SJSA1 (cell line): ENCODE measurements around the gene HDAC1. TPM values are rescaled to one million over a fixed set of nuclear protein-coding genes. Genes with fewer than 3 reads are reported as not detected.
"Not testable (repeated sequence)": the region's sequence is repeated elsewhere in the genome, so short reads cannot be mapped to it uniquely, and the experiment has no call there.

Source experiments
- DNase-seq, 2 experiments: peaks; one replicate each; pipeline ENCODE4 v3.0.0-alpha.2; 2015 to 2020; ENCODE audit warnings: low spot score in 2 of 2, low read depth in 1 of 2
- H3K27ac ChIP-seq: fragments of 250-450 bp; sonication (Bioruptor Pico); 2 replicates; pipeline ENCODE4 v1.5.1; 2020; ENCODE audit warnings: mild to moderate bottlenecking, moderate library complexity
- H3K27me3 ChIP-seq: fragments of 250-450 bp; sonication (Bioruptor Pico); replicated peaks from 2 replicates; pipeline ENCODE4 v1.5.1; 2020; ENCODE audit warnings: mild to moderate bottlenecking, moderate library complexity
- H3K36me3 ChIP-seq: fragments of 250-450 bp; sonication (Bioruptor Pico); 2 replicates; pipeline ENCODE4 v1.5.1; 2020; ENCODE audit warnings: mild to moderate bottlenecking
- H3K4me1 ChIP-seq: fragments of 250-450 bp; sonication (Bioruptor Pico); replicated peaks from 2 replicates; pipeline ENCODE4 v1.6.1; 2021; ENCODE audit warnings: mild to moderate bottlenecking
- H3K4me3 ChIP-seq: fragments of 250-450 bp; sonication (Bioruptor Pico); 2 replicates; pipeline ENCODE4 v1.5.1; 2020; ENCODE audit warnings: mild to moderate bottlenecking
- H3K9me3 ChIP-seq: fragments of 250-450 bp; sonication (Bioruptor Pico); replicated peaks from 2 replicates; pipeline ENCODE4 v1.5.1; 2020; ENCODE audit warnings: mild to moderate bottlenecking
- total RNA-seq: library from RNA; depleted of rRNA; stranded (reverse); fragments of >200 nt; shearing (Covaris generic); gene quantifications from 2 replicates; pipeline ENCODE4 v1.2.3, GENCODE V29; 2014

HDAC1 gene
- total RNA-seq, 1 experiment from 2014 or later: 191 TPM

DNA sequence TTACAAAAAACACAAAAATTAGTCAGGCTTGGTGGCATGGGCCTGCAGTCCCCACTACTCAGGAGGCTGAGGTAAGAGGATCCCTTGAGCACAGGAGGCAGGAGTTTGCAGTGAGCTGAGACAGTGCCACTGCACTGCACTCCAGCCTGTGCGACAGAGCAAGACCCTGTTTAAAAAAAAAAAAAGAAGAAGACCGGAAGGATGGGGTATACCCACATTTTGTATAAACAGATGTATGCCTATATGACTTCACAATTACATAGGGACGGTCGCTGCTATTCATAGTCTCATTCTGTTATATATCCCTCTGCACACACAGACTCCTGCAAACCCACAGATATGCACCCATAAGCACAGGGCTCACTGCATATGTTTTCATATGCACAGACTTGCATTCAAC, 28.1 kb upstream of the HDAC1 start:
- Histone ChIP-seq H3K9me3 (no peaks in the 10 kb centered on the region), H3K36me3 (no peaks in the 10 kb centered on the region), H3K4me3 (no peak overlapping the region), H3K27ac (no peak overlapping the region), H3K4me1 (peaks cover 12% of the 10 kb centered on the region), H3K27me3 (no peaks in the 10 kb centered on the region)
- DNase-seq: no peak

GRCh38 chr1:32265846-32266245, 26.0 kb upstream of the HDAC1 start:
- Histone ChIP-seq H3K27me3 (no peaks in the 10 kb centered on the region), H3K4me3 (no peak overlapping the region), H3K9me3 (no peaks in the 10 kb centered on the region), H3K36me3 (no peaks in the 10 kb centered on the region), H3K27ac (no peak overlapping the region; the same call in 1 of the 2 replicates), H3K4me1 (peaks cover 12% of the 10 kb centered on the region)
- DNase-seq: no peak

DNA sequence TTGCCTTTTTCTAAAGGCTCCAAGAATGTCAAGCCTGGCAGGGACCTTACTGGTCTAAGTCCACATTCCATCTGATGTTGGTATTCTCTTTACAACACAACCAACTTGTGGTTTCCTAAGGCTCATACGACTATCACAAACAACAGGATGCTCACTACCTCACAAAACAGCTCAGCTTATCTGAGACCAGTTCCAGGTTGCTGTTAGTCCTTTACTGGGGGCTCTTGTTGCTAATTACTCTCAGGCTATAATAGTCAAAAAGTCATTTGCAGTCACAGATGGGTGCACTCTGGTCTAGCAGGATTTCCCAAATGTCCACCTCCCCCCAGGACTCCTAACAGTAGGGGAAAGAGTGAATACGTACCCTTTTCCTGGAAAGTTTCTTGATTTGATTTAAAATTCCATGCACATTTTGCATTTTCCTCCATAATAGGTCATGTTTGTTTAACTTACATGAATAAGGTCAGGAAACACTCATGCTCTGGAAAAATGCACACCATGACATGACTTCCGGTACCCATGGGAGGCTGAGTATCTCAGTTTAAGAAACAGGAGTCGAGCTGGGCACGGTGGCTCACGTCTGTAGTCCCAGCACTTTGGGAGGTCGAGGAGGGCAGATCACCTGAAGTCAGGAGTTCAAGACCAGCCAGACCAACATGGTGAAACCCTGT, 24.8 kb upstream of the HDAC1 start:
- H3K4me1 ChIP-seq: peaks cover 12% of the 10 kb centered on the region
- no peaks in the 10 kb centered on the region for H3K27me3 ChIP-seq
- H3K27ac ChIP-seq: peak overlapping the region; percentile 68
- no peaks in the 10 kb centered on the region for H3K36me3 ChIP-seq
- H3K9me3 ChIP-seq: no peaks in the 10 kb centered on the region
- no peak overlapping the region for H3K4me3 ChIP-seq
- DNase-seq: peak; percentile 71 to 72

DNA sequence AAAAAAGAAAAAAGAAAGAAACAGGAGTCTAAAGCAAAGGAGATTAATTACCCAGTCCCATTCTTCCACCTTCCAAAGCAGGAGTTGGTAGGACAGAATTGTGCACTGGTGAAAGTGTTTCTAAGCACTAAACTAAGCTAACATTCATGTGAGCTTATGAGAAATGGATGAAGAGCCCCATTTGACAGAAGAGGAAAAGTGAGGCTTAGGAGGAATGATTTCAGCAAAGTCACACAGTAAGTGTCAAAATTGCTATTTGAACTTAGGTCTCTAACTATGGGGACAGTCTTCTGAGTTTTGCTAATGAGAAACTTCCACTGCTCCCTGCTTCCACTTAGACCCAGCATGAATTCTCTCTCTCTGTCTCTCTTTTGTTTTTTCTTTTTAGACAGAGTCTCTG, 22.1 kb upstream of the HDAC1 start:
- Histone ChIP-seq H3K27me3 (no peaks in the 10 kb centered on the region), H3K4me3 (no peak overlapping the region), H3K36me3 (no peaks in the 10 kb centered on the region), H3K27ac (no peak overlapping the region), H3K4me1 (peaks cover 21% of the 10 kb centered on the region), H3K9me3 (no peaks in the 10 kb centered on the region)
- DNase-seq: no peak

GRCh38 chr1:32272557-32273390, 19.1 kb upstream of the HDAC1 start:
- Histone ChIP-seq H3K9me3 (no peaks in the 10 kb centered on the region), H3K4me1 (peaks cover 10% of the 10 kb centered on the region), H3K27me3 (no peaks in the 10 kb centered on the region), H3K36me3 (no peaks in the 10 kb centered on the region), H3K4me3 (no peak overlapping the region), H3K27ac (no peak overlapping the region)
- DNase-seq: no peak

DNA sequence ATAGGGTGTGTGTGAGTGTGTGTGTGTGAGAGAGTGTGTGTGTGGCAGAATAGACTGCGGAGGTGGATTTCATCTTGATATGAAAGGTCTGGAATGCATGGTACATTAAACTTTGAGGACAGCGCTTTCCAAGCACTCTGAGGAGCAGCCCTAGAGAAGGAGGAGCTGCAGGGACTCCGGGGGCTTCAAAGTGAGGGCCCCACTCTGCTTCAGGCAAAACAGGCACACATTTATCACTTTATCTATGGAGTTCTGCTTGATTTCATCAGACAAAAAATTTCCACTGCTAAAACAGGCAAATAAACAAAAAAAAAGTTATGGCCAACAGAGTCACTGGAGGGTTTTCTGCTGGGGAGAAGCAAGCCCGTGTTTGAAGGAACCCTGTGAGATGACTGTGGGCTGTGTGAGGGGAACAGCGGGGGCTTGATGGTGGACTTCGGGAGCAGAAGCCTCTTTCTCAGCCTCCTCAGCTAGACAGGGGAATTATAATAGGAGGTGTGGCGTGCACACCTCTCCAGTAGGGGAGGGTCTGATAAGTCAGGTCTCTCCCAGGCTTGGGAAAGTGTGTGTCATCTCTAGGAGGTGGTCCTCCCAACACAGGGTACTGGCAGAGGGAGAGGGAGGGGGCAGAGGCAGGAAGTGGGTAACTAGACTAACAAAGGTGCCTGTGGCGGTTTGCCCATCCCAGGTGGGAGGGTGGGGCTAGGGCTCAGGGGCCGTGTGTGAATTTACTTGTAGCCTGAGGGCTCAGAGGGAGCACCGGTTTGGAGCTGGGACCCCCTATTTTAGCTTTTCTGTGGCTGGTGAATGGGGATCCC, 18.3 kb upstream of the HDAC1 start:
- no peak overlapping the region for H3K27ac ChIP-seq
- peaks cover 9% of the 10 kb centered on the region for H3K4me1 ChIP-seq
- no peaks in the 10 kb centered on the region for H3K9me3 ChIP-seq
- H3K36me3 ChIP-seq: no peaks in the 10 kb centered on the region
- H3K27me3 ChIP-seq: no peaks in the 10 kb centered on the region
- no peak overlapping the region for H3K4me3 ChIP-seq
- DNase-seq: peak in 1 of 2 experiments; percentile 47

DNA sequence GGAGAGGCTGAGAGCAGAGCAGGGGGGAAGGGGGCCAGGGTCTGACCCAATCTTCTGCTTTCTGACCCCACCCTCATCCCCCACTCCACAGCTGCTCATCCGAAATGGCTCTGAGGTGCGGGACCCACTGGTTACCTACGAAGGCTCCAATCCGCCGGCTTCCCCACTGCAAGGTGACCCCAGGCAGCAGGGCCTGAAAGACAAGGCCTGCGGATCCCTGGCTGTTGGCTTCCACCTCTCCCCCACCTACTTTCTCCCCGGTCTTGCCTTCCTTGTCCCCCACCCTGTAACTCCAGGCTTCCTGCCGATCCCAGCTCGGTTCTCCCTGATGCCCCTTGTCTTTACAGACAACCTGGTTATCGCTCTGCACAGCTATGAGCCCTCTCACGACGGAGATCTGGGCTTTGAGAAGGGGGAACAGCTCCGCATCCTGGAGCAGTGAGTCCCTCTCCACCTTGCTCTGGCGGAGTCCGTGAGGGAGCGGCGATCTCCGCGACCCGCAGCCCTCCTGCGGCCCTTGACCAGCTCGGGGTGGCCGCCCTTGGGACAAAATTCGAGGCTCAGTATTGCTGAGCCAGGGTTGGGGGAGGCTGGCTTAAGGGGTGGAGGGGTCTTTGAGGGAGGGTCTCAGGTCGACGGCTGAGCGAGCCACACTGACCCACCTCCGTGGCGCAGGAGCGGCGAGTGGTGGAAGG, 17.1 kb upstream of the HDAC1 start:
- no peak for DNase-seq
- Histone ChIP-seq H3K36me3 (no peaks in the 10 kb centered on the region), H3K4me3 (no peak overlapping the region), H3K27ac (no peak overlapping the region), H3K9me3 (no peaks in the 10 kb centered on the region), H3K27me3 (no peaks in the 10 kb centered on the region), H3K4me1 (peaks cover 9% of the 10 kb centered on the region)

- H3K4me1 ChIP-seq: peaks cover 9% of the 10 kb centered on the region
- DNase-seq: no peak
Measured at GRCh38 chr1:32275424-32275823, 16.5 kb upstream of the HDAC1 start.

DNA sequence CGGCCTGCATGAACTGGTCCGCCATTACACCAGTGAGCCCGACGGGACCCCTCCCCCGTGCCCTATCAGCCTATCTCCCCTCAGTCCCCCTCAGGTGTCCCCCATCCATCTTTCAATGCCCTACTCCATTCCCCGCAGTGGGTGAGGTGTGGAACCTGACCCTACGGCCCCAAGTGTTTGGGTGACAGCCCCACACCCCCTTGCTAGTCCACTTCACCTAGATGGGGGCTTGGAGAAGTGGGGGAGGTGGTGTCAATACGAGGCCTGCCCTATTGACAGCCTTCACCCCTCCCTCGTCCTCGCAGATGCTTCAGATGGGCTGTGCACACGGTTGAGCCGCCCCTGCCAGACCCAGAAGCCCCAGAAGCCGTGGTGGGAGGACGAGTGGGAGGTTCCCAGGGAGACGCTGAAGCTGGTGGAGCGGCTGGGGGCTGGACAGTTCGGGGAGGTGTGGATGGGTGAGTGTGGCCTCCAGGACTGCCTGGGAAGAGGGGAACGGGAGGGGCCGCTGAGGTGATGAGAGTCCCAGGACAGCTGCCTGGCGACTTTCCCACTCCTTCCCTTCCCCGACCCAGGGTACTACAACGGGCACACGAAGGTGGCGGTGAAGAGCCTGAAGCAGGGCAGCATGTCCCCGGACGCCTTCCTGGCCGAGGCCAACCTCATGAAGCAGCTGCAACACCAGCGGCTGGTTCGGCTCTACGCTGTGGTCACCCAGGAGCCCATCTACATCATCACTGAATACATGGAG, 15.7 kb upstream of the HDAC1 start:
- Histone ChIP-seq H3K27me3 (no peaks in the 10 kb centered on the region), H3K4me3 (no peak overlapping the region), H3K27ac (no peak overlapping the region), H3K9me3 (no peaks in the 10 kb centered on the region), H3K36me3 (no peaks in the 10 kb centered on the region), H3K4me1 (peaks cover 9% of the 10 kb centered on the region)
- no peak for DNase-seq

More at GRCh38 chr1:32275424-32275823, 16.5 kb upstream of the HDAC1 start:
- no peaks in the 10 kb centered on the region for H3K27me3 ChIP-seq
- H3K36me3 ChIP-seq: no peaks in the 10 kb centered on the region
- no peaks in the 10 kb centered on the region for H3K9me3 ChIP-seq
- H3K27ac ChIP-seq: no peak overlapping the region
- H3K4me3 ChIP-seq: no peak overlapping the region

GRCh38 chr1:32284777-32285176, 7.1 kb upstream of the HDAC1 start:
- not testable (repeated sequence) for H3K36me3 ChIP-seq, H3K9me3 ChIP-seq, H3K4me1 ChIP-seq, DNase-seq, H3K27ac ChIP-seq, H3K27me3 ChIP-seq, H3K4me3 ChIP-seq

- H3K36me3 ChIP-seq: no peaks in the 10 kb centered on the region
- no peaks in the 10 kb centered on the region for H3K9me3 ChIP-seq
- H3K27ac ChIP-seq: no peak overlapping the region
- no peaks in the 10 kb centered on the region for H3K27me3 ChIP-seq
- peaks cover under 1% of the 10 kb centered on the region for H3K4me1 ChIP-seq
- no peak for DNase-seq
- no peak overlapping the region for H3K4me3 ChIP-seq
Measured at GRCh38 chr1:32285658-32286057, 6.2 kb upstream of the HDAC1 start.

- no peak overlapping the region for H3K4me3 ChIP-seq
- no peak for DNase-seq
- no peaks in the 10 kb centered on the region for H3K9me3 ChIP-seq
- no peaks in the 10 kb centered on the region for H3K36me3 ChIP-seq
- peaks cover 11% of the 10 kb centered on the region for H3K4me1 ChIP-seq
- no peaks in the 10 kb centered on the region for H3K27me3 ChIP-seq
- no peak overlapping the region for H3K27ac ChIP-seq
Measured at GRCh38 chr1:32286763-32287162, 5.1 kb upstream of the HDAC1 start.

- Histone ChIP-seq H3K36me3 (peaks cover 19% of the 10 kb centered on the region), H3K27me3 (no peaks in the 10 kb centered on the region), H3K4me3 (no peak overlapping the region), H3K9me3 (no peaks in the 10 kb centered on the region), H3K27ac (no peak overlapping the region), H3K4me1 (peaks cover 17% of the 10 kb centered on the region)
- no peak for DNase-seq
Measured at GRCh38 chr1:32289256-32289655, 2.6 kb upstream of the HDAC1 start.
